Daoy (cell line): ENCODE measurements around the gene OR4C5. TPM values are rescaled to one million over a fixed set of nuclear protein-coding genes. Genes with fewer than 3 reads are reported as not detected.
"Not testable (repeated sequence)": the region's sequence is repeated elsewhere in the genome, so short reads cannot be mapped to it uniquely, and the experiment has no call there.

ENCODE experiments used
- DNase-seq: peaks from one replicate; pipeline ENCODE4 v3.0.0-alpha.2; 2015; ENCODE audit warnings: low read depth
- total RNA-seq: library from RNA; depleted of rRNA; stranded (reverse); fragments of >200 nt; shearing (Covaris generic); gene quantifications from 2 replicates; pipeline ENCODE4 v1.2.3, GENCODE V29; 2014; rRNA removed

The OR4C5 gene
- total RNA-seq = not detected in 2 replicates

DNA sequence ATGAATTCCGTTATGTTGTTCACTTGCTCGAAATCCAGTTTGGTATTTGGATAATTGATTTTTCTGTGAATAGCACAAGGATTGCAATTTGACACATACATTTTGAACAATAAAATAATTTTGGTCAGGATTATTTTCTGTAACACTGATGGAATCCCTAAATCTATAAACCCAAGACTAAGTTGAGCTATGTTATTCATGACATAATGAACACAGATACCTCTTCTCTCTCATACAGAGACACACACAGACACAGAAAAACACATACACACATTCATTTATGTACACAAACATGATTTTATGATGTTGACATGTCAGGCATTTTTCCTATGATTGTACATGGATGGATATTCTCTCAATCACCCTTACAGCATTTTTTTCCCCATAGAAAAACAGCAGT lies at the start of gene OR4C5:
Gene OR4C5 (minus strand): TSS at position 101 of the 400 bp plus-strand sequence. CDS start 0 bp downstream, at position 101.
- no peak for DNase-seq

DNA sequence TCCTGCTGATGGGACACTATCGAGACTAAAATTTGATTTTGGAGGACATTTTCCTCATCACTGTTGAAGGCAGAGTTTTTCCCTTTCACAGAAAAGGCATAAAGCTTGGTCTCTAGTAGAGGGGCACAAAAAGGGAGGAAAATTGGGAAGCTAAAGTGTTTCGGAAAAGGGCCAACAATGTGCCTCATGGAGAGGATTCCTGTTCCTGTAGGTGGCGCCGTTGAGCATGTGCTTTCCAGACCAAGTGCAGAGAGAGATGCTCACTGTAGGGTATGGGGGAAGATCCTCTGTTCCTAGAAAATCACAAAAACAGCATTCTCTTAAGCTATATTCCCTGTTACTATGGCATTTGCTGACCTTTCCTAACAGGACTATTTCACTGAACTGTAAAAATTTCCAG lies 18.4 kb upstream of the OR4C5 start:
- no peak for DNase-seq

DNA sequence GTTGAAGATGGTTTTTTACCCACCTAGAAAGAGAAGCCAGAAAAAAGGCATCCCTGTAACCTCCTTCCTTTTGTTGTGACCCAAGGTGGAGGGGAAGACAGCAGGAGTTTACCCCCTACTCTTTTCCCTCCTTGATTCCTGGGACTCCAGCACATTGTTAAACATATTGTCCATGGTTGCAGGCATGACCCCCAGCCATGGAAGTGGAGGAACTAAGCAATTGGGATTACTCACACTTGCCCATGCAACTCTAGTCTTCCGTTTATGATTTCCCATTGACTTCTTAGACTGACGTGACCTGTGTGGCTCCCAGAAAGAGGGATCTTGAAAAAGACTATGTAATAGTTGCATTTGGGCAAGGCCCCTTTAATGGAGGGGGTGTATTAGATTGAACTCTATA lies 17.9 kb upstream of the OR4C5 start:
- not testable (repeated sequence) for DNase-seq

DNA sequence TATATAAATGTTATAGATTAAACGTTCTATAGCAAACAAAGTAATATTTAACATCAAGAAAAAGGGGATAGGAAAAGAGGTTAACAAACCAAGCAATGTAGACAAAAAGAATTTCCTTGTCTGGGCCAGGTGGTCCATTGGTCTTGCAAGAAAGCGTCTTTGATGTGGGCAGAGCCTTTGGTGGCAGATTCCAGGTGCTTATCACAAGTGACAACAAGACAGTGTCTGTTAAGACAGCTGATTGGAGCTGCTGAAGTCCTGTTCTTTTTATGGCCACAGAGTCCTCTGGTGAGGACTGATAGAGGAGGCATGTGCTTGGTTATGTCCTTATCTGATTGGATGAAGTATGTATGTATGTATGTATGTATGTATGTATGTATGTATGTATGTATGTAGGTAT lies 5.0 kb downstream of the OR4C5 start:
- not testable (repeated sequence) for DNase-seq

- no peak for DNase-seq
These were observed 11.6 kb downstream of the OR4C5 start for GRCh38 chr11:48354677-48355076.

GRCh38 chr11:48354013-48354412 lies 12.3 kb downstream of the OR4C5 start:
- DNase-seq = no peak

GRCh38 chr11:48346286-48346685 lies 20.0 kb downstream of the OR4C5 start:
- not testable (repeated sequence) for DNase-seq

GRCh38 chr11:48342505-48342904 lies 23.8 kb downstream of the OR4C5 start:
- DNase-seq = not testable (repeated sequence)

GRCh38 chr11:48341466-48341865 lies 24.8 kb downstream of the OR4C5 start:
- DNase-seq = no peak

DNA sequence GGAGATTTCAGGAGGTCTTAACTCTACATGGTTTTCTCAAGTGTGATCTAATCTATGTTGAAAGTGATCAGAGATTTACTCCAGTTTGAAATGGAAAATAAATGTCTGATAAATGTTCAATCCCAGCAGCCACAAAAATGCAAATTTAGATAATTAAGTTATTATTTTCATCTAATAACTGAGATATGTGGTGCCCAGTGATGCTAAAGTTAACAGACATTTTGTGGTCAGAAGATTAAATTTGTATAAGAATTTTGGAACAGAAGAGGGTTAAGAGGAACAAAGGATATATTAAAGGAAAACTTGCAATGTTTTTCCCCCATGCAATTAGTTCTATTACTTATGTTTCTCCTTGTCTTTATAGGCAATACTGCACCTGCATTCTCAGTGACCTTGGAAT lies 41.6 kb downstream of the OR4C5 start, which contains the start of gene OR4C3:
Gene OR4C3 (plus strand): TSS at position 301 of the 400 bp plus-strand sequence. CDS start 102 bp downstream, outside the sequence.
- not testable (repeated sequence) for DNase-seq

GRCh38 chr11:48319813-48320212 lies 46.5 kb downstream of the OR4C5 start:
- DNase-seq = not testable (repeated sequence)

Other genes with a start within 250 kb of the OR4C5 start
- not detected in 2 replicates for gene OR4B1, start 149.7 kb downstream of the OR4C5 start, total RNA-seq
- not detected in 2 replicates for gene OR4X2, start 121.4 kb downstream of the OR4C5 start, total RNA-seq
- not detected in 2 replicates for gene OR4X1, start 102.6 kb downstream of the OR4C5 start, total RNA-seq
- not detected in 2 replicates for gene OR4S1, start 60.2 kb downstream of the OR4C5 start, total RNA-seq
- gene OR4C3, start 41.5 kb downstream of the OR4C5 start, total RNA-seq = not detected in 2 replicates
- gene OR4A47, start 122.3 kb upstream of the OR4C5 start, total RNA-seq = not detected in 2 replicates